Adrenal gland (tissue), 12 donors: ENCODE data around the gene RBBP7. TPM values are rescaled to one million over a fixed set of nuclear protein-coding genes. Genes with fewer than 3 reads are reported as not detected.

Experiments used
- DNase-seq, 7 donors: peaks; one replicate each; pipeline ENCODE4 v3.0.0-alpha.2; 2019 to 2020
- H3K27ac ChIP-seq, 5 donors: fragments of 200-600 bp; sonication (generic) in 4 of 5; 1 replicate in 3 of 5; 2 replicates in 2 of 5; pipeline versions ENCODE4 v1.5.1 to v1.8.0; 2016 to 2020; ENCODE audit warnings: mild to moderate bottlenecking in 1 of 5
- H3K27me3 ChIP-seq: fragments of 200-600 bp; 2 replicates; pipeline ENCODE4 v1.8.0; 2021
- H3K36me3 ChIP-seq, 2 donors: fragments of 200-600 bp; replicated peaks in 1 of 2; 1 replicate in 1 of 2; 2 replicates in 1 of 2; pipeline versions ENCODE4 v1.5.1 to v1.8.0; 2018 to 2022
- H3K4me1 ChIP-seq, 2 donors: fragments of 200-600 bp; replicated peaks in 1 of 2; 1 replicate in 1 of 2; 2 replicates in 1 of 2; pipeline versions ENCODE4 v1.5.1 to v1.8.0; 2018 to 2021
- H3K4me3 ChIP-seq, 4 donors: fragments of 200-600 bp; sonication (generic) in 3 of 4; one replicate each; pipeline ENCODE4 v1.5.1; 2016 to 2018
- H3K9me3 ChIP-seq, 3 donors: fragments of 200-600 bp; sonication (generic) in 1 of 3; replicated peaks in 1 of 3; 1 replicate in 2 of 3; 2 replicates in 1 of 3; pipeline versions ENCODE4 v1.5.1 to v1.8.0; 2016 to 2021
- CTCF ChIP-seq, 6 experiments: fragments of 450-650 bp in 4 of 6; fragments of 200-600 bp in 2 of 6; sonication (generic) in 1 of 6; IDR thresholded peaks; 1 replicate in 5 of 6; 2 replicates in 1 of 6; pipeline versions ENCODE4 v1.5.1 to v1.8.0; 2016 to 2021; ENCODE audit warnings: antibody characterized with exemption in 6 of 6, mild to moderate bottlenecking in 2 of 6, moderate library complexity in 1 of 6
- POLR2A ChIP-seq, 2 donors: fragments of 450-650 bp; IDR thresholded peaks; one replicate each; pipeline ENCODE4 v1.6.1; 2017; ENCODE audit warnings: antibody characterized with exemption in 2 of 2, mild to moderate bottlenecking in 2 of 2, moderate library complexity in 1 of 2
- WGBS, 4 donors: extraction: QIAGEN DNeasy Blood & Tissue Kit in 2 of 4; methylation state at CpG; one replicate each; pipeline versions ENCODE4 v1.1.5 to v1.1.7; 2013 to 2017; 5-methylcytosine and 5-hydroxymethylcytosine counted together
- intact Hi-C, 2 donors: fragments of 100-400 bp; cut with DNase I; formaldehyde crosslinking; loops; one replicate each; pipeline versions ENCODE4 v1.14.1 to v1.15.0; 2022 to 2023
- polyA plus RNA-seq, 3 donors: library from polyadenylated mRNA; stranded (reverse); fragments of 200-250 nt in 2 of 3; fragments of 350-450 nt in 1 of 3; fragmentation: Illumina TruSeq in 1 of 3; extraction: RNeasy Lipid Tissue Mini Kit (QIAGEN cat#74804) in 1 of 3; gene quantifications; one replicate each; pipeline ENCODE4 v1.2.3, GENCODE V29; 2013 to 2014
- total RNA-seq, 9 donors: library from RNA; depleted of rRNA in 4 of 9; stranded (reverse); fragments of >200 nt in 4 of 9; fragments of 120-200 nt in 1 of 9; fragmentation: NEBNext Ultra II Directional in 1 of 9; extraction: Animal tissue kit (Norgen Biotek cat#: 25700) in 1 of 9; gene quantifications; one replicate each; pipeline versions ENCODE4 v1.1.0 to v1.2.4, GENCODE V29; 2013 to 2023
- donor health status: healthy with polysubstance abuse.
- donor health status: Bipolar disorder and iron deficiency.
- donor health status: DM: yes; HTN: yes; CAD: no.
- donor health status: DM: no; HTN: no; CAD: no.
- donor health status: DM: no; HTN: no; CAD: no.
- donor health status: DM: yes; HTN: yes; CAD: no.

The RBBP7 gene
- total and polyA plus RNA-seq, 12 donors, result 175 to 1,639 (median 303) TPM

DNA sequence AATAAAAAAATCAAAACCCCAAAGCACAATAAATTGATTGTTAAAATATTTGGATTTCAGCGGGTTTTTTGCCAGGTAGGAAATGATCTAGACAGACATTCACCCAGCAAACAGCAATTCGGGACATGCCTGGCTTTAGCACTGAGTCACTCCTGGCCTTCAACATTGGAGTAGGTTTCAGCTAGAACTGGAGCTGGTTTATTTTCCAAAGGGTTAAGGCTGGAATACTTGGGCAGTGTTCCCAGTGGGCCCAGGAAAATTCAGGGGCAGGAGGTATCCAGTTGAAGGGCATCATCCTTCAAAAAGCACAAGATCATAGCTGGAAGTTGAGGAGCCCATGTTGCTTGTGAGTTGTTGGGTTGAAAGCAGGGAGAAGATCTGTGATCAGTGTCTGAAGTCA, 42.9 kb downstream of the RBBP7 start:
- peak in 6 of 7 donors; percentile 47 to 65 (median 54) for DNase-seq
- intact Hi-C loops, result no loop called here
- WGBS, 4 donors, result 37 to 62% (median 55%) methylated on average over 2 of the region's 2 CpGs
- Histone ChIP-seq H3K4me3 (no peak overlapping the region), H3K36me3 (peaks cover 0 to 19% of the 10 kb centered on the region in 2 donors), H3K27me3 (no peaks in the 10 kb centered on the region), H3K27ac (peak overlapping the region; percentile 72 to 89 (median 78)), H3K9me3 (no peaks in the 10 kb centered on the region), H3K4me1 (peaks cover 20 to 22% of the 10 kb centered on the region in 2 donors)
- TF ChIP-seq CTCF (IDR thresholded peaks at IDR 0.05) (no peak), POLR2A (IDR thresholded peaks at IDR 0.05) (no peak)

DNA sequence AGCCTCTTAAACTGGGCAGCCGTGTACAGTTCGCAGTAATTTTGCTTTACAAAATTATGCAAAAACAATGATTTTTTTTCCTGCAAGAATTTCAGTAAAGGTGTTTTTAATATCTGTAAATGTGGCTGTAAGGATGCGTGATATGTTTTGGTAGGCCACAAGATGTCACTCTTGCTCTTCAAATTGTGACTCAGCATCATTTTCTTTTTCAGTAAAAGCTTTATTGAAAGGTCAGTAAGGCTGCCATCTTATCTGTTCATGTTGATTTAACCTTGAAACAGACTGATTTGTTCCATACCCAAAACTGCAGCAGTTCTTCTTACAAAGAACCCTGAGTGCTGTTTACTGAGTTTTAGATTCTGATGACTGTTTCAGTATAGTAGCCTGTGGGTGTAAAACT, 44.0 kb downstream of the RBBP7 start:
- Histone ChIP-seq H3K9me3 (no peaks in the 10 kb centered on the region), H3K27ac (peak overlapping the region; percentile 66 to 89 (median 77)), H3K27me3 (no peaks in the 10 kb centered on the region), H3K36me3 (peaks cover 0 to 20% of the 10 kb centered on the region in 2 donors), H3K4me1 (peaks cover 20 to 22% of the 10 kb centered on the region in 2 donors), H3K4me3 (no peak overlapping the region)
- no peak for DNase-seq
- intact Hi-C loops, result no loop called here
- whole genome bisulfite sequencing, 4 donors, result 25 to 39% (median 34%) methylated on average over 3 of the region's 3 CpGs
- peak; percentile 34 to 82 (median 68) for TF ChIP-seq CTCF (IDR thresholded peaks at IDR 0.05)
- no peak for TF ChIP-seq POLR2A (IDR thresholded peaks at IDR 0.05)

- peaks cover 0 to 24% of the 10 kb centered on the region in 2 donors for H3K36me3 ChIP-seq
- no peaks in the 10 kb centered on the region for H3K9me3 ChIP-seq
- no peak for TF ChIP-seq POLR2A (IDR thresholded peaks at IDR 0.05)
- TF ChIP-seq CTCF (IDR thresholded peaks at IDR 0.05), result no peak
- peaks cover 20 to 22% of the 10 kb centered on the region in 2 donors for H3K4me1 ChIP-seq
- intact Hi-C loops, result no loop called here
- H3K27me3 ChIP-seq, result no peaks in the 10 kb centered on the region
- WGBS, 4 donors, result 69 to 87% (median 72%) methylated on average over 8 of the region's 8 CpGs
- H3K4me3 ChIP-seq, result no peak overlapping the region
- DNase-seq, result no peak
- no peak overlapping the region for H3K27ac ChIP-seq
Measured at GRCh38 chrX:16825264-16826035, 44.7 kb downstream of the RBBP7 start.

- peak overlapping the region in 1 of 5 donors; percentile 40 for H3K27ac ChIP-seq
- no peaks in the 10 kb centered on the region for H3K27me3 ChIP-seq
- 50 to 86% (median 63%) methylated on average over 2 of the region's 2 CpGs for WGBS, 4 donors
- DNase-seq, result no peak
- H3K4me3 ChIP-seq, result no peak overlapping the region
- H3K36me3 ChIP-seq, result peaks cover 0 to 32% of the 10 kb centered on the region in 2 donors
- peaks cover 13 to 14% of the 10 kb centered on the region in 2 donors for H3K4me1 ChIP-seq
- intact Hi-C loops, result no loop called here
- no peaks in the 10 kb centered on the region for H3K9me3 ChIP-seq
- TF ChIP-seq CTCF (IDR thresholded peaks at IDR 0.05) (no peak), POLR2A (IDR thresholded peaks at IDR 0.05) (no peak)
Measured at GRCh38 chrX:16822723-16823122, 47.4 kb downstream of the RBBP7 start.
